GM23338 (cell line): ENCODE results near the gene WNT4. TPM values are rescaled to one million over a fixed set of nuclear protein-coding genes. Genes with fewer than 3 reads are reported as not detected.
A peak's percentile ranks its signal among the peaks of the same experiment; 100 is the strongest.

Experiments
- ATAC-seq: fragments of 200-7000 bp; cut with Tn5 transposase; 3 replicates; pipeline ENCODE4 v1.9.1; 2020
- DNase-seq: peaks from one replicate; pipeline ENCODE4 v3.0.0-alpha.2; 2015; ENCODE audit warnings: low spot score
- H2AFZ ChIP-seq: fragments of 200-600 bp; sonication (generic); 2 replicates; pipeline ENCODE4 v1.8.0; 2016; ENCODE audit warnings: antibody characterized with exemption, mild to moderate bottlenecking, moderate library complexity
- H3F3A ChIP-seq: fragments of 200-600 bp; sonication (generic); replicated peaks from 2 replicates; pipeline ENCODE4 v1.8.0; 2017; ENCODE audit warnings: antibody characterized with exemption, mixed run types, low read depth
- H3K27ac ChIP-seq: fragments of 200-600 bp; sonication (generic); 2 replicates; pipeline ENCODE4 v1.6.1; 2016; ENCODE audit warnings: low read depth
- H3K27me3 ChIP-seq: fragments of 200-600 bp; sonication (generic); 2 replicates; pipeline ENCODE4 v1.8.0; 2016; ENCODE audit warnings: mild to moderate bottlenecking, mixed run types, moderate library complexity; ENCODE audit not compliant: insufficient read depth
- H3K36me3 ChIP-seq: fragments of 200-600 bp; sonication (generic); 2 replicates; pipeline ENCODE4 v1.8.0; 2016; ENCODE audit warnings: mild to moderate bottlenecking; ENCODE audit not compliant: insufficient read depth
- H3K4me1 ChIP-seq: fragments of 200-600 bp; sonication (generic); 2 replicates; pipeline ENCODE4 v1.8.0; 2016; ENCODE audit warnings: mild to moderate bottlenecking, moderate library complexity; ENCODE audit not compliant: insufficient read depth
- H3K4me2 ChIP-seq: fragments of 200-600 bp; sonication (generic); 2 replicates; pipeline ENCODE4 v1.7.1; 2017; ENCODE audit warnings: mixed run types
- H3K4me3 ChIP-seq: fragments of 200-600 bp; sonication (generic); 2 replicates; pipeline ENCODE4 v1.6.1; 2016; ENCODE audit warnings: mixed run types
- H3K79me2 ChIP-seq: fragments of 200-600 bp; sonication (generic); replicated peaks from 2 replicates; pipeline ENCODE4 v1.8.0; 2017; ENCODE audit warnings: mild to moderate bottlenecking; ENCODE audit not compliant: insufficient read depth
- H3K9me2 ChIP-seq: fragments of 200-600 bp; sonication (generic); 2 replicates; pipeline ENCODE4 v1.8.0; 2017; ENCODE audit not compliant: insufficient read depth
- H4K20me1 ChIP-seq: fragments of 200-600 bp; sonication (generic); replicated peaks from 2 replicates; pipeline ENCODE4 v1.8.0; 2017; ENCODE audit warnings: mild to moderate bottlenecking; ENCODE audit not compliant: insufficient read depth
- H3K27ac Mint-ChIP-seq: 2 replicates; pipeline ENCODE4 v1.8.0; 2020; ENCODE audit warnings: inconsistent platforms, mild to moderate bottlenecking, moderate library complexity, mixed read lengths
- H3K27me3 Mint-ChIP-seq: 3 replicates; pipeline ENCODE4 v1.8.0; 2022; ENCODE audit warnings: low read depth, mild to moderate bottlenecking, moderate library complexity, mixed read lengths, inconsistent platforms; ENCODE audit not compliant: insufficient read depth, poor library complexity
- H3K36me3 Mint-ChIP-seq: 3 replicates; pipeline ENCODE4 v1.8.0; 2021; ENCODE audit warnings: low read depth, mild to moderate bottlenecking, inconsistent platforms, moderate library complexity, mixed read lengths
- H3K4me1 Mint-ChIP-seq: 3 replicates; pipeline ENCODE4 v1.8.0; 2020; ENCODE audit warnings: mild to moderate bottlenecking, inconsistent platforms, mixed read lengths
- H3K4me3 Mint-ChIP-seq: 3 replicates; pipeline ENCODE4 v1.8.0; 2021; ENCODE audit warnings: moderate library complexity, mild to moderate bottlenecking, inconsistent platforms, mixed read lengths
- H3K9me3 Mint-ChIP-seq: 3 replicates; pipeline ENCODE4 v1.8.0; 2020; ENCODE audit warnings: moderate library complexity, mild to moderate bottlenecking, inconsistent platforms, mixed read lengths
- CREB1 ChIP-seq: fragments of 250-450 bp; sonication (Bioruptor Pico); IDR thresholded peaks from 2 replicates; pipeline ENCODE4 v1.5.0; 2020; ENCODE audit warnings: low read depth, mild to moderate bottlenecking, moderate library complexity
- EZH2 ChIP-seq: fragments of 200-600 bp; sonication (generic); IDR thresholded peaks from one replicate; pipeline ENCODE4 v1.8.0; 2017; ENCODE audit warnings: antibody characterized with exemption, mild to moderate bottlenecking, low read depth; ENCODE audit not compliant: unreplicated experiment
- EZH2phosphoT487 ChIP-seq: fragments of 200-600 bp; sonication (generic); IDR thresholded peaks from one replicate; pipeline ENCODE4 v1.8.1; 2018; ENCODE audit warnings: antibody characterized with exemption; ENCODE audit not compliant: unreplicated experiment
- NANOG ChIP-seq: IDR thresholded peaks from 2 replicates; pipeline ENCODE4 v1.6.1; 2016; ENCODE audit warnings: antibody characterized with exemption, borderline replicate concordance
- REST ChIP-seq: IDR thresholded peaks from one replicate; pipeline ENCODE4 v1.6.1; 2018; ENCODE audit warnings: antibody characterized with exemption; ENCODE audit not compliant: unreplicated experiment
- STAT1 ChIP-seq: IDR thresholded peaks from one replicate; pipeline ENCODE4 v1.6.1; 2016; ENCODE audit warnings: antibody characterized with exemption; ENCODE audit not compliant: unreplicated experiment
- polyA plus RNA-seq: library from polyadenylated mRNA; unstranded; fragments of >200 nt; fragmentation: Nextera tagmentation; extraction: Ambion mirVana; gene quantifications from 2 replicates; pipeline ENCODE4 v1.2.1, GENCODE V29; 2016
- total RNA-seq: library from RNA; depleted of rRNA; stranded (reverse); fragments of >200 nt; shearing (Covaris generic); gene quantifications from 2 replicates; pipeline ENCODE4 v1.2.3, GENCODE V29; 2014
- TF ChIP-seq, protein P1 (sequence below): IDR thresholded peaks from 2 replicates; pipeline ENCODE4 v1.6.1; 2016; ENCODE audit warnings: antibody characterized with exemption
- TF ChIP-seq, protein P2 (sequence below), 2 experiments: fragments of 200-600 bp in 1 of 2; sonication (generic) in 1 of 2; conservative IDR thresholded peaks; 2 replicates each; pipeline versions ENCODE4 v1.5.1 to v1.6.1; 2016 to 2017; ENCODE audit warnings: antibody characterized with exemption in 2 of 2, low read depth in 2 of 2, mild to moderate bottlenecking in 2 of 2, moderate library complexity in 1 of 2

WNT4 gene
- total and polyA plus RNA-seq, 2 experiments from 2014 or later = 0.59 to 0.79 TPM

DNA sequence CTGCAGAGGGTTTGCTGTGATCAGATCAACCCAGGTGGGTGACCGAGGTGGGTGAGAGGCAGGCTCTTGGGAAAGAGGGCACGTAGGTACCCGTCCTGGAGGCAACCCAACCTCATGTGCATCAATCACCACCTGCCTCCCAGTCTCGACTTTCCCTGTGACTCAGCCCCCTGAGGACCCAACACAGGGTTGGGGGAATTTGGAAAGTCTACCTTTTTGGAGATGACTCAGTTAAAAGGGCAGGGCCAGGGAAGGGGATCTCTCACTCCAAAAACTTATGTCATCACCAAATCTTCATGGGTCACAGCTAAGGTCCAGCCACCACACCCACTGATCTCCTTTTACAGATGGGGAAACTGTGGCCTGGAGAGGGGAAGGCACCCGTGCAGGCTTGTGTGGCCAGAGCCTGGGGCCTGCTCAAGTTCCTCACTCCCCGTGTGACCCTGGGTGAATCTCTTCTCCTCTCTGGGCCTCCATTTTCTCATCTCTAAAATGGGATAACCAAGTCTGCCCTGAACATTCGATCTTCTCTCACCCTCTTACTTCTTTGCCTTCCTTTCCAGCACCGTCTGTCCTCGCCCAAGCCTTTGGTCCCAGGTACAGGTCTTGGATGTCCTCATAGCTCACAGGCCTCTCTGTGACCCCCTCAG, 34.6 kb upstream of the WNT4 start (continued):
- TF ChIP-seq REST (no peak), EZH2phosphoT487 (no peak)
- TF ChIP-seq, protein P1, sequence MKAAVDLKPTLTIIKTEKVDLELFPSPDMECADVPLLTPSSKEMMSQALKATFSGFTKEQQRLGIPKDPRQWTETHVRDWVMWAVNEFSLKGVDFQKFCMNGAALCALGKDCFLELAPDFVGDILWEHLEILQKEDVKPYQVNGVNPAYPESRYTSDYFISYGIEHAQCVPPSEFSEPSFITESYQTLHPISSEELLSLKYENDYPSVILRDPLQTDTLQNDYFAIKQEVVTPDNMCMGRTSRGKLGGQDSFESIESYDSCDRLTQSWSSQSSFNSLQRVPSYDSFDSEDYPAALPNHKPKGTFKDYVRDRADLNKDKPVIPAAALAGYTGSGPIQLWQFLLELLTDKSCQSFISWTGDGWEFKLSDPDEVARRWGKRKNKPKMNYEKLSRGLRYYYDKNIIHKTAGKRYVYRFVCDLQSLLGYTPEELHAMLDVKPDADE = no peak

DNA sequence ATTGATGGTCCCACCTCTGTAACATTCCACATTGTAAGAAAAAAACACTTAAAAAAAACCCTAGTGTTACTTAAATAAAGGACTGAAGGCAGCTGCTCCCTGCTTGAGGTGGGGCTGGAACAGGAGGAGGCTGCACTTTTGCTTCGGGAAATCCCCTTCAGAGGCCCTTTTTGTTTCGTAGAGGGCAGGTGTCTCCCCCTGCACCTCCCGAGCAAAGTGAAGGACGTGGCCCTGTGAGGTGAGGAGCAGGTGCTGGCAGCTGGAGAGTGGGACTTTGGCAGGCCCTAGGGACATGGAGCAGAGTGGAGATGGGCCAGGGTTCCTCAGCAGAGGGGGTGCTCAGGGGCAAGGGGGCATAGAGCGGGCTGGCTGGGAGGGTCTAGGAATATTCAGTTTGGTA, 33.4 kb upstream of the WNT4 start:
- Histone ChIP-seq H3K4me2 (no peak overlapping the region), H4K20me1 (no peaks in the 10 kb centered on the region), H3K27ac (no peak overlapping the region), H3K27me3 (no peaks in the 10 kb centered on the region), H3K4me1 (no peaks in the 10 kb centered on the region), H3K9me2 (no peaks in the 10 kb centered on the region), H3K36me3 (no peaks in the 10 kb centered on the region), H3K79me2 (no peaks in the 10 kb centered on the region), H3K4me3 (no peak overlapping the region), H2AFZ (no peak overlapping the region), H3F3A (no peaks in the 10 kb centered on the region)
- ATAC-seq (peak; percentile 60), DNase-seq (no peak)
- Mint-ChIP-seq H3K9me3 (peaks cover 3% of the 10 kb centered on the region; the same call in 1 of the 3 replicates), H3K27me3 (peaks cover 6% of the 10 kb centered on the region), H3K36me3 (no peaks in the 10 kb centered on the region), H3K4me3 (no peak overlapping the region), H3K4me1 (no peaks in the 10 kb centered on the region), H3K27ac (no peak overlapping the region)
- TF ChIP-seq, protein P2, sequence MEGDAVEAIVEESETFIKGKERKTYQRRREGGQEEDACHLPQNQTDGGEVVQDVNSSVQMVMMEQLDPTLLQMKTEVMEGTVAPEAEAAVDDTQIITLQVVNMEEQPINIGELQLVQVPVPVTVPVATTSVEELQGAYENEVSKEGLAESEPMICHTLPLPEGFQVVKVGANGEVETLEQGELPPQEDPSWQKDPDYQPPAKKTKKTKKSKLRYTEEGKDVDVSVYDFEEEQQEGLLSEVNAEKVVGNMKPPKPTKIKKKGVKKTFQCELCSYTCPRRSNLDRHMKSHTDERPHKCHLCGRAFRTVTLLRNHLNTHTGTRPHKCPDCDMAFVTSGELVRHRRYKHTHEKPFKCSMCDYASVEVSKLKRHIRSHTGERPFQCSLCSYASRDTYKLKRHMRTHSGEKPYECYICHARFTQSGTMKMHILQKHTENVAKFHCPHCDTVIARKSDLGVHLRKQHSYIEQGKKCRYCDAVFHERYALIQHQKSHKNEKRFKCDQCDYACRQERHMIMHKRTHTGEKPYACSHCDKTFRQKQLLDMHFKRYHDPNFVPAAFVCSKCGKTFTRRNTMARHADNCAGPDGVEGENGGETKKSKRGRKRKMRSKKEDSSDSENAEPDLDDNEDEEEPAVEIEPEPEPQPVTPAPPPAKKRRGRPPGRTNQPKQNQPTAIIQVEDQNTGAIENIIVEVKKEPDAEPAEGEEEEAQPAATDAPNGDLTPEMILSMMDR (conservative IDR thresholded peaks at IDR 0.05; ENCODE audit: low read depth in 2 of 2) = no peak
- no peak for TF ChIP-seq REST
- no peak for TF ChIP-seq EZH2phosphoT487
- TF ChIP-seq, protein P1 = no peak
- no peak for TF ChIP-seq STAT1
- no peak for TF ChIP-seq EZH2
- no peak for TF ChIP-seq NANOG
- TF ChIP-seq CREB1 (CRISPR knock-in tag) = no peak
